T-helper 17 cell (primary cell): ENCODE results near the gene MYL12B. TPM values are rescaled to one million over a fixed set of nuclear protein-coding genes. Genes with fewer than 3 reads are reported as not detected.

Experiments
- ATAC-seq: fragments of 150-1000 bp; cut with Tn5 transposase; 2 replicates; pipeline ENCODE4 v1.10.0; 2021; ENCODE audit warnings: mild to moderate bottlenecking, moderate library complexity
- DNase-seq, 3 donors: peaks; one replicate each; pipeline versions ENCODE4 v3.0.0 to v3.0.0-alpha.2; 2020 to 2021
- H3K9me3 ChIP-seq: one replicate; pipeline ENCODE4 v1.7.0; 2013; ENCODE audit warnings: low read length, mild to moderate bottlenecking; ENCODE audit not compliant: control insufficient read depth, poor library complexity, severe bottlenecking
- H3K27ac Mint-ChIP-seq: one replicate; pipeline ENCODE4 v1.8.0; 2022; ENCODE audit warnings: mild to moderate bottlenecking, moderate library complexity, mixed read lengths
- H3K27me3 Mint-ChIP-seq: one replicate; pipeline ENCODE4 v1.8.0; 2022; ENCODE audit warnings: mixed read lengths
- H3K36me3 Mint-ChIP-seq: one replicate; pipeline ENCODE4 v1.8.0; 2022; ENCODE audit warnings: low read depth, mixed read lengths
- H3K4me1 Mint-ChIP-seq: one replicate; pipeline ENCODE4 v1.8.0; 2022; ENCODE audit warnings: mild to moderate bottlenecking, mixed read lengths
- H3K4me3 Mint-ChIP-seq: one replicate; pipeline ENCODE4 v1.8.0; 2022; ENCODE audit warnings: mild to moderate bottlenecking, moderate library complexity, mixed read lengths
- total RNA-seq, 4 donors: library from RNA in 2 of 4; stranded (reverse) in 2 of 4; gene quantifications; one replicate each; pipeline ENCODE4 v1.2.3 and lab custom pipeline; 2022 to 2026

MYL12B gene
- total RNA-seq, 2 donors from 2014 or later: 172 to 178 TPM

DNA sequence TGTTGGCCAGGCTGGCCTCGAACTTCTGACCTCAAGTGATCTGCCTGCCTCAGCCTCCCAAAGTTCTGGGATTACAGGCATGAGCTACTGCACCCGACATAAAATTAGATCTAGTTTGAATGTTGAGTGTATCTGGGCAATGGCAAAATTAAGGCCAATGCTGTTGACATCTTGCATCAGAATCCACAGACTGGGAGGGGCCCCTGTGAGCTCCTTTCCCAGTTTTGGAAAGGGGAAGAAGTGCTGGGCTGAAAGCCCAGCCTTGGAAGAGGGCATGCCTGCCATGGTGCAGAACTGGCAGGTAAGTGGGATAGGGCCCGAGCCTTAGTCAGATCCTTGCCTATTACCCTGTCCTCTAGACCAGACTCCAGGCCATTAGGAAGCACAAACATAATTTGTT lies 37.7 kb upstream of the MYL12B start:
- H3K9me3 ChIP-seq: no peaks in the 10 kb centered on the region
- Mint-ChIP-seq H3K4me1 (peaks cover 11% of the 10 kb centered on the region), H3K4me3 (no peak overlapping the region), H3K27ac (no peak overlapping the region), H3K27me3 (peaks cover 12% of the 10 kb centered on the region), H3K36me3 (peaks cover 2% of the 10 kb centered on the region)
- ATAC-seq (no peak), DNase-seq (no peak)

DNA sequence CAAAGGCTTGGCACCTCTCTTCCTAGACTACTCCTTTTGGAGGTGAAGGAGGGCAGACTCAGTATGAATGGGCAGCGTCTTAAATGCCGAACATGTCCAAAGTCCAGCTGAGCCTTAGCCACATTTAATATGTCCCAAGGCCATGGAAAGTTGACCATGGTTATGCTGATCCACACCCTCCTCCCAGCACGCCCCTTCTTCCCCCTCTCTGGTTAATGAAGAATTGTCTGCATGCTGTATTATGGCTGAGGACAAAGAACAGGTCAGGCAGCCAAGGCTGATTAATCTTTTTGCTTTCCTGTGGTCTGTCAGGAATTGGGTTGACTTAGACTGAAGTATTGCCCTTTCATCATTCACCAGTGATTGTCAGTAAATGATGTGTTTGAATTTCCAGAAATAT lies 36.3 kb upstream of the MYL12B start:
- DNase-seq (no peak), ATAC-seq (no peak)
- Mint-ChIP-seq H3K4me3 (no peak overlapping the region), H3K27me3 (peaks cover 12% of the 10 kb centered on the region), H3K27ac (no peak overlapping the region), H3K36me3 (peaks cover 2% of the 10 kb centered on the region), H3K4me1 (peaks cover 4% of the 10 kb centered on the region)
- H3K9me3 ChIP-seq: no peaks in the 10 kb centered on the region

DNA sequence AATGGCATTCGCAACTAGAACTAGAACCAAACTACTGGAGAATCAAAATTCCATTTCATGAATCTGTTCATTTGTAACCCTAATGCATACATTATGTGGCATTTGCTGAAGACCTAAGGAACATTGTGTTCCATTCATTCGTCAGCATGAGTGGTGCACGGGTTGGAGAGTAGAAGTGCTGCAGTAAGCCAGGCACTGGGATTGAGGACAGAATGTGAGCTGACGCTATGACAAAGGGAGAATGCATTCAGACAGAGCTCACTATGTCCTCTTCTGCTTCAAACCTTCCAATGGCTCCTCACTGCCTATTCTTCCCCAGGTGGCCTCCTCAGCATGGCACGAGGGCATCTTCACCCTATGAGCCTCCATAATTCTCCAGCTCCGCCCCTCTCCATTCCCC lies 35.9 kb upstream of the MYL12B start:
- no peak overlapping the region for H3K27ac Mint-ChIP-seq
- peaks cover 4% of the 10 kb centered on the region for H3K4me1 Mint-ChIP-seq
- H3K9me3 ChIP-seq: no peaks in the 10 kb centered on the region
- H3K36me3 Mint-ChIP-seq: peaks cover 2% of the 10 kb centered on the region
- H3K4me3 Mint-ChIP-seq: no peak overlapping the region
- DNase-seq (no peak), ATAC-seq (no peak)
- H3K27me3 Mint-ChIP-seq: peaks cover 12% of the 10 kb centered on the region

DNA sequence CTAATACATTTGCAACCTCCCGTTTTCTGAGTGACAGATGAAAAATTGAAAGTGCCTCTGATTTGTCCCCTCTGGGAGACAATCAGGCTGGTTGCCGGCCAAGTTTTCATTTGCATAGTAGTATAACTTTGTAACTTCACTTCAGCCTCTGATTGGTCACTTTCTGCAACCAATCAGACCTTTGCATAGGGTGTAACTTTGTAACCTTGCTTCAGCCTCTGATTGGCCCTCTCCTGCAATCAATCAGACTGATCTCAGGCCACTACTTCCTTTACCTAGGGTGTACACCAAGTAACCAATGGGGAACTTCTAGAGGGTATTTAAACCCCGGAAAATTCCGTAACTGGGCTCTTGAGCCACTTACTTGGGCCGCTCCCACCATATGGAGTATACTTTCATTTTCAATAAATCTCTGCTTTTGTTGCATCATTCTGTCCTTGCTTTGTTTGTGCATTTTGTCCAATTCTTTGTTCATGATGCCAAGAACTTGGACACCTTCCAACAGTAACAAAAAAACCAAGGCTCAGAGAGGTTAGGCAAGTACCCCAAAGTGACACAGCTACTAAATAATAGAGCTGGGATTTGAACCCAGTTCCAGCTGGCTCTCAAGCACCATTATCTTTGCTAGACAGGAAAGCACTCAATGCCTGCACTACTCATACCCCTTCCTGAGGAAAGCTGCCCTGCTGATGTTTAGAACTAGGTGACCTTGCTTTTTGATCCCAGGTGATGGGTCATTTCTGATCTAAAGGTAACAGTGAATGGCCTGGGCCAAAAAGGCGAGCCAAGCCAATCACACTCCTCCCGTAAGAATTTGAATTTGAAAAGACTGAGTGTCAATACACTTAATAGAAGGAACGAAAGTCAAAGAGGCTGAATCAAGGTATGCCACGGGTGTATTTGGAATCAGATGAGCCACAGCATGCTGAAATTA lies 31.3 kb upstream of the MYL12B start:
- no peaks in the 10 kb centered on the region for H3K9me3 ChIP-seq
- no peak for DNase-seq
- Mint-ChIP-seq H3K27me3 (peaks cover 12% of the 10 kb centered on the region), H3K4me1 (no peaks in the 10 kb centered on the region), H3K27ac (no peak overlapping the region), H3K36me3 (peaks cover 2% of the 10 kb centered on the region), H3K4me3 (no peak overlapping the region)
- no peak for ATAC-seq

DNA sequence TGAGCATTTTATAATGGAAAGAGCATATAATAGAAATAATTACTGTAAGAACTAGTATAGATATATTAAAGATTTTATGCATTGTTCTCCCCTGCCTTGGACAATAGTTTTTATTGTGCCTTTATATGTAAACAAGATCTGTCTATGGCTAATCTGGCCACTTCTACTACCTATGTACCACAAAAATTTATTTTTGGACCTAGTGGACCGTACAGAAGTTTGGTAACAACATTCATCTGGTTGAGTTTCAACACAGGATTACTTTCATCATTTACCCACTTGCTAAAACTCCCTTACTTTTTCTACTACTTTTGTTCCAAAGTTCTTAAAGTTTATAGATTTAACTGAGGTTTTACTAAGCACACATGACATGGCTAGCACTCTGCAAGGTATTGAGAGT lies 28.9 kb upstream of the MYL12B start:
- no peaks in the 10 kb centered on the region for H3K9me3 ChIP-seq
- Mint-ChIP-seq H3K36me3 (no peaks in the 10 kb centered on the region), H3K27ac (no peak overlapping the region), H3K27me3 (no peaks in the 10 kb centered on the region), H3K4me1 (no peaks in the 10 kb centered on the region), H3K4me3 (no peak overlapping the region)
- ATAC-seq (no peak), DNase-seq (no peak)

DNA sequence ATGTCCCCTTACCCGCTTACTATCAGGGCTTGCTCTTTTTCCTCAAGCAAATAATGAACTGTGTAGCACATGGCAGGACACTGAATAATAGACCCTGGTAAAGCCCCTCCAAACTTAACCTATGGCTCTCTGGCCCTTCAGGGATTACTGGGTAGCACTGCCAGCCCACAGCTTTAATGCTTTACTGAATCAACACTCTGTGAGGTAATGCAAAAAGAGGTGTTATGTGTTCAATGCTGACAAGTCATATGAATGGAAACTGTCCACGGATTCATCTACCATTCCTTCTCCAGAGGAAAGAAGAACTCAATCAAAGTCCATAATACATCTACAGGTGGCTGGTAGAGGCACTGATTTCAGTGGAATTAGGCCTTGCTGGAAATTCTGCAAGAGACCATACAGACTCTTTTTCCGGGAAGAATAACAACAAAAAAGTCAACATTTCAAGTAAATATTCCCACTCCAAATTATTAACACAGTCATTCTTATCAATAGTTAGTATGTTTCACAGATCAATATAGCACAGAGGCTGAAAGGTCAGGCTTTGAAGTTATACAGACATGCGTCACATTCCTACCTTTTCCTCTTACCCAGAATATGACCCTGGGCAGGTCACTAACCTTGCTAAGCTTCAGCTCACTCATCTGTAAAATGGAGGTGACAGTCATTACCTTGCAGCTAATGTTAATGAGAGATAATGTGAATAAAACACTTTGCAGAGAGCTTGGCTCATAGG lies 28.3 kb upstream of the MYL12B start:
- H3K36me3 Mint-ChIP-seq: no peaks in the 10 kb centered on the region

DNA sequence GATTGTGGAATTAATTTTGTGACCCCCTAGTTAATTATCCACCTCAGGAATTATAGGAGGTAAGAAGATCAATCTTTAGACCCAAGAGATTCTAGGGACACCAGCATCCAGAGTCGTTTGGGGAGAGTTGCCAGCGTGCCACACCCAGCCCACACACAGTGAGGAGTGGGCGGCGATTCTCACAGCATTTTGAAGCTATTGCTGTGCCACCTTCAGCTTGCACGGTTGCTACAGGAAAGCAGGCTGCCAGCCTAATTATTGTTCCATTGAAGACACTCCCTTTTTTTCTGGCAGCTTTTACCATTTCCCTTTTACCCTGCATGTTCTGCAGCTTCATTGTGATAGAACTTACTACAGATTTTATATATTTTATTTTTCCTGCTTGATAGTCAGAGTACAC lies 27.5 kb upstream of the MYL12B start:
- Mint-ChIP-seq H3K4me3 (no peak overlapping the region), H3K27me3 (no peaks in the 10 kb centered on the region), H3K27ac (no peak overlapping the region), H3K4me1 (peaks cover 7% of the 10 kb centered on the region), H3K36me3 (peaks cover 2% of the 10 kb centered on the region)
- DNase-seq (no peak), ATAC-seq (no peak)
- no peaks in the 10 kb centered on the region for H3K9me3 ChIP-seq

More for the DNA sequence above, 28.3 kb upstream of the MYL12B start:
- DNase-seq (no peak), ATAC-seq (no peak)
- no peak overlapping the region for H3K27ac Mint-ChIP-seq
- peaks cover under 1% of the 10 kb centered on the region for H3K4me1 Mint-ChIP-seq
- no peaks in the 10 kb centered on the region for H3K27me3 Mint-ChIP-seq
- no peak overlapping the region for H3K4me3 Mint-ChIP-seq
- no peaks in the 10 kb centered on the region for H3K9me3 ChIP-seq

DNA sequence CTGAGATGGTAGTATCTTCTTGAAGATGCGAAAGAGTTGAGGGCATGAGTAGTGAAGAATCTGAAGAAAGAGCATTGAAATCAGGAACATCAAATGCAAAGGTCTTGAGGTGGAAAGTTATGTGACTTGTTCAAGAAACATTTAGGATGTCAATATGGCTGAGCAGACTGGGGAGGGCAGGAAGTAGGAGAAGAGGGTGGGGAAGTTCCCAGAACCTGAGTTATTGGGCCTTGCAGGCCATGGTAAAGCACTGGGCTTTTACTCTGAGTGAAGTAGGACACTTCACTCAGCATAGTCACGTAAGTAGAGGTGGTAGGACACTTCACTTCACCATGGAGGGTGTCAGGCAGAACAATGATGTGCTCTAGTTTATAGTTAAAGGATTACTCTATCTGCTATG lies 26.1 kb upstream of the MYL12B start:
- Mint-ChIP-seq H3K4me1 (peaks cover 7% of the 10 kb centered on the region), H3K36me3 (peaks cover 4% of the 10 kb centered on the region), H3K27ac (no peak overlapping the region), H3K4me3 (no peak overlapping the region), H3K27me3 (no peaks in the 10 kb centered on the region)
- ATAC-seq (no peak), DNase-seq (no peak)
- H3K9me3 ChIP-seq: no peaks in the 10 kb centered on the region

DNA sequence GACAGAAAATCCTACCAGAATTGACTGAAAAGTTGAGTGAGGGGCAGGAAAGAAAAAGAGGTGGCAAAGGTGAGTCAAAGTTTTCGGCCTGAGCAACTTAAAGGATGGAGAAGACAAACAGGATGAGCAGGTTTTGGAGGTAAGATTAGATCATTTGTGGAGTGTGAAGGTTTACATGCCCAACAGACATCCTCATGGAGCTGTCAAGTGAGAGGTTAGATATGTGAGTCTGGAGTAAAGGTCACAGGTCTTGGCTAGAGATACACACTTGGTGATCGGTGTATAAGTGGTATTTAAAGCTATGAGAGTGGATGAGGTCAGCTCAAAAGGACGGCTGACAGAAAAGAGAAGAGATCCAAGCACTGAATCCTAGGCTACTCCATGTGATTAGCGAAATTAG lies 25.5 kb upstream of the MYL12B start:
- Mint-ChIP-seq H3K27me3 (no peaks in the 10 kb centered on the region), H3K4me3 (no peak overlapping the region), H3K36me3 (peaks cover 5% of the 10 kb centered on the region), H3K4me1 (peaks cover 7% of the 10 kb centered on the region), H3K27ac (no peak overlapping the region)
- DNase-seq: no peak
- no peak for ATAC-seq
- no peaks in the 10 kb centered on the region for H3K9me3 ChIP-seq

DNA sequence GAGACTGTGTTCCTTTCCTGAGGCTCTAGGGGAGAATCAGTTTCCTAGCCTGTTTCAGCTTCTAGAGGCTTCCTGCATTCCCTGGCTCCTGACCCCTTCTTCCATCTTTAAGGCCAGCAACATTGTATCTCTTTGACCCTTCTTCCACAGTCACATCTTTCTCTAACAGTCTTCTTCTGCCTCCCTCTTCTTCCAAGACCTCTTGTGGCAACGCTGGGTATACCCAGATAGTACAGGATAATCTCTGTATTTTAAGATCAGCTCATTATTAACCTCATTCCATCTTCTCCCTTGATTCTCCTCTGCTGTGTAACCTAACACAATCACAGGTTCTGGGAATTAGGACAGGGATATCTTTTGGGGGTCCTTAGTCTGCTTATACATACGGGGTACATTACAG lies 23.2 kb upstream of the MYL12B start:
- Mint-ChIP-seq H3K4me1 (peaks cover 7% of the 10 kb centered on the region), H3K4me3 (no peak overlapping the region), H3K27me3 (no peaks in the 10 kb centered on the region), H3K27ac (peak overlapping the region; percentile 57), H3K36me3 (peaks cover 8% of the 10 kb centered on the region)
- no peak for ATAC-seq
- no peaks in the 10 kb centered on the region for H3K9me3 ChIP-seq
- DNase-seq: no peak

DNA sequence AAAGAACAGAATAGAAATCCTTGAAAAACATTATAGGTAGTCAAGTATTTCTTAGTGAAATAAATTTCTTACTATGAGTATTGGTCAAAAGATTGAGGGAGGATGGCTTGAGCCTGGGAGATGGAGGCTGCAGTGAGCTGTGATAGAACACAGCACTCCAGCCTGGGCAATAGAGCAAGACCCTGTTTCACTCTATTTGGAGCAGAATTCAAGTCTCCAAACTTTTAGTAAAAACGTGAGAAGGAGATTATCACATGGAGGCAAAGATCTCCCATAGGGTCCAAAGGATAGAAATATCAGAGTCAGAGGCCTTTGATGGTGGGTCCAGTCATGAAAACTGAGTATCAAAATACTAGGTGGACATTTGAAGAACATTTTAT lies 16.8 kb upstream of the MYL12B start:
- no peaks in the 10 kb centered on the region for H3K9me3 ChIP-seq
- peak overlapping the region; percentile 95 for H3K27ac Mint-ChIP-seq
- no peaks in the 10 kb centered on the region for H3K27me3 Mint-ChIP-seq
- peaks cover 25% of the 10 kb centered on the region for H3K4me1 Mint-ChIP-seq
- H3K4me3 Mint-ChIP-seq: peak overlapping the region; percentile 39
- ATAC-seq (no peak), DNase-seq (no peak)
- H3K36me3 Mint-ChIP-seq: peaks cover 9% of the 10 kb centered on the region

DNA sequence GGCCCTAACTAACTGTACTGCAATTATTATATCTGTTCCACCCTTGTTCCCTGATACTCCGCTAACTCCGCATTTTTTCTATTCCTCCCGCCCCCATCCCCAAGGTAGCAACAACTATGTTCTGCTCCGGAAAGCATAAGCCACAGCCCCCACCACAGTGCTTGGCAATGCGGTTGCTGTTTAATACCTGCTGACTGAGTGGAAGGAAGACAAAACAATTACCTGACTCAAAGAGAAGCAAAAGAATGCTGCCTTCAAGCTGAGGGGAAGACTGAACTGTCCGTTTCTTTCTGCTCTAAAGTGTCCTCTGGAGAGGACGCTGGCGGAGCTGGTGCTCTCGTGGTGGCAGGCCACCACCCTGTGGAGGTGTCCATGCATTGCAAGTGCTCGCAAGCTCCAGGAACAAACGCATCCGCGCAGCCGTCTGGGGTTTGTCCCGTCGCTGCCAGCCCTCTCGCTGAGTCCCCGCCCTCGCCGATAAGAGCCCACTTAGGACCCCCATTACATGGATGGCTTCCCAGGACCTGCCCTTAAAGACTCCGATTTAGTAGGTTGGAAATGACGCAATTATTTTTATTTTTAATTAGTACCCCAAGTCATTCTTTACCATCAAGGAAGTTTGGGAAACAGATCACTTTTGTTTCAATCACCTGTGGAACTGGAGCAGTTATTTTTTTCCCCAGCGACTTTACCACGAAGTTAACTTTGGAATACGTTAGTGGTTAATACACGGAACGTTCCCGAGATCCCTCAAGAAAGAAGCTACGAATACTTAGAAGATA lies 15.9 kb upstream of the MYL12B start:
- Mint-ChIP-seq H3K27ac (peak overlapping the region; percentile 95), H3K4me1 (peaks cover 31% of the 10 kb centered on the region), H3K27me3 (no peaks in the 10 kb centered on the region), H3K4me3 (peak overlapping the region; percentile 94), H3K36me3 (peaks cover 12% of the 10 kb centered on the region)
- ATAC-seq (peak; percentile 64), DNase-seq (peak; percentile 56 to 62 (median 59))
- no peaks in the 10 kb centered on the region for H3K9me3 ChIP-seq

DNA sequence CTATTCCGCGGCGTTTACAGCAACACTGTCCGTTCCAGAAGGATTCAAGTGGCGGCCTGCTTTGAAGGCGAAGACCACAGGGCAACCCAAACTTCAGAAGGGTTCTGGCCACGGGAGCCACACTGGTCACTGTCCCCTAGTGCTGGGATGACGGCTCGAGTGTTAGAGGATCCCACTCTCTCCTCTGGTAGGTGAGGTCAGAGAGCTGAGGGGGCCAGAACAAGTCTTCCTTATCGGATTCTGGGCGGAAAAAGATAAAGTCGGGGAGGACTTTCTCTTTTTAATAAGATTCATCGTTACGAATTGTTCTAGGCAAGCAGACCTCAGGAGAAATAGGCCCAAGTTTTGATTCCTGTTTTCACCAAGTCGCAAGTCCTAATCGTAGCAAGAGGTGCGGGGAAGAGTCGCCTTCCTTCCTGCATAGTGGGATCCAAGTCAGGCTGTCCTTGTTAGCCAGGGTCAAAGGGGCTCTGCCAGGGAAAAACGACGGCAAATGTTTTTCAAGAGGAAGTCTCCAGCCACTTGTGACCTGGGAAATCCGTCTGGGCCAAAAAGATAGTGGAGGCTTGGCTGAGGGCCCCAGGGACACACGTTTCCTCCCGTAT lies 15.2 kb upstream of the MYL12B start:
- Mint-ChIP-seq H3K4me3 (peak overlapping the region; percentile 94), H3K4me1 (peaks cover 34% of the 10 kb centered on the region), H3K36me3 (peaks cover 12% of the 10 kb centered on the region), H3K27ac (peak overlapping the region; percentile 95), H3K27me3 (no peaks in the 10 kb centered on the region)
- no peaks in the 10 kb centered on the region for H3K9me3 ChIP-seq
- DNase-seq (no peak), ATAC-seq (no peak)
